ENCODE measurements around the gene TMEM30A.

The TMEM30A gene

DNA sequence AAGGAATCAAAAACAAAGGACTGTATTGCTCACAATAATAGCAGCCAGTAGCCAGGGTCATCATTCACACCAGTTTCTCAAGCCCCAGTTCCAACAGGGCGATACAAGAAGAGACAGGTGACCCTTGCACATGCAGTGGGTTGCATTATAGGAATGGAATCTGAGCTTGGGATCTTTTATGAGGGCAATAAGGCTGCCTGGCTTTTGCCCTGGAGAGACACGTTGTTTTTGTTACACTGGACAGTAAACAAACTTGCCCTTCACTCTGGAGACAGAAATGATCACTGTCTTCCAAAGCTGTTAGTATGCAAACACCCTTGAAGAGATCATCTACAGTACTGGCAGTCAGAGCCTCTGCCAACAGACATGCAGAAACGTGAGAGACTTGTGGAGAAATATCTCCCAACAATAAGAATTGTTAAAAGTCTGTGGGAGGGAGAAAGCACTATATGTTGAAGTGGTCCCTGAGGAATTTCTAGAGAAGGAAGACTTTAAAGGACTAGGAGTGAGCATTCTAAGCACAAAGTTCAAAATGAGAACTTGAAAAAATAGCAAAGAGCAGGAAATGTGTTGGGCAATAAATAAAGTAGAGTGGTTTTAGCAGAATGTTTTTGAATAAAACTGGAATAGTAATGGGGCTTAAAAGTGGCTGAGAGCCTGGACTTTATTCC is 72.5 kb downstream of the TMEM30A start:
- no peak for DNase-seq

- DNase-seq: peak; percentile 28
Measured at GRCh38 chr6:75210885-75211739, 73.5 kb downstream of the TMEM30A start.

DNA sequence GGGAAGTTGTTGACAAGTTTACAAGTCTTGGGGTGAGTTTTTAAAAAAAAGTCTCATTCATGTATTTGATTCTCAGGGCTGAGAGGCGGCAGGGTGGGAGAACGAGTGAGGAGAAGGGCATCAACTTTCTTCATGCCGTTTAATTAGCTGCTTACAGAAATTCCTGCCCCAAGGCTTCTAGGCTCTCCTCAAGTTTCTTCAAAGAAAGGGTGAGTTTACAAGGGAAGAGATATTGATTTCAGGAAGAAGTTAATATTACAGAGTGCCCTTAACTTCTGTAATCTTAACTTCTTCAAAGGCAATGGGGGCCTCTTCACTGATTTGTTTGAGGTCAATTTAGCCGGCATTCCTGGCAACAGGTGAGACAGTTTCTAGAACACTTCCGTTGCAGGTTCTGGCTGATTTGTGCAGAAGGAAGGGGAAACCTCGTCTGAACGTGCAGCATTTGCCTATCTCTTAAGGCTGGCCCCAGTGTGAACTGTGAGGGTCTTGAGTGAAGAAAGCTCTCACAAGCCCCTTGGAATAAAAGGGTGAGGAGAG is 75.3 kb downstream of the TMEM30A start:
- no peak for DNase-seq

GRCh38 chr6:75208298-75209183 is 76.1 kb downstream of the TMEM30A start:
- DNase-seq: peak; percentile 29

- DNase-seq: no peak
Measured at GRCh38 chr6:75206576-75207342, 77.8 kb downstream of the TMEM30A start.

GRCh38 chr6:75205776-75206575 is 78.6 kb downstream of the TMEM30A start, which contains the start of gene COL12A1:
TSS of gene COL12A1 (minus strand) at chr6:75206053. CDS start at chr6:75202792, 3,261 bp downstream.
- DNase-seq: no peak

DNA sequence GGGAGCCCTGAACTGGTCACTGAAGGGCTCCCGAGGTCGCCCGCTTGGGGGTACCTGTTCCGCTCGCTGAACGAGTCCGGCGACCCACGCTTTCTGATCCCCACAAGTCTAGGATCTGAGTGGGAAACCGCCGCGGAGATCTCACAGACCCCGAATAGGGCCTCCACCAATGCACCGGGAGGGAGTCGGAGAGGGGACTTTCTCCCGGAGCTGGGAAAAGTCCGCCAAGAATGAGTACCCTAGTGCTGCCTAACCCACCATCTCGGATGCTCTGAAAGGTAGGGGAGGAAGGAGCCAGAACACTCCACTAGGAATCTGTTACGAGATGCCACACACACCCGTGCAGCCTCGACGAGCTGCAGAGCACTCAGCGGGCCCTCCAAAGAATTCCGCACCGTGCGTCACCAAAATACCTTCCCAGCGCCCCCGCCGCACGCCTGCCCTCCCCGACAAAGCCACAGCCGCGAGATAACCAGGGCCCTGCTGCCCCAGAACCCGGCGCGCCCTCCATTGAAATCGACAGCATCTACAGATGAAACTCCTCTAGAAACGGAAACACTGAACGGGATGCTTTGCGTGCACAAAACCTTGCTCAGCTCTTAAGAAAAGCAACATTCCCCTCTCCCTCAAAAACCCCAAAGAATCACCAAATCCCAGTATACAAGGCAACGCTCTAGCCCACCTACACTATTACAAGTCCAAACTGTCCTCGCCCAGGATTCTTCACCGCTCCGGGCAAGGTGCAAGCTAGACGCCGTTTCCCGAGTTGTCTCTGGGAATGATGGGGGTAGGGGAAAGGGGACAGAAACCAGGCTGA is 79.4 kb downstream of the TMEM30A start:
- DNase-seq: no peak

- peak; percentile 20 for DNase-seq
Measured at GRCh38 chr6:75204217-75204958, 80.2 kb downstream of the TMEM30A start.

GRCh38 chr6:75203721-75204120 is 80.9 kb downstream of the TMEM30A start:
- no peak for DNase-seq
